Neural cell (in vitro differentiated cells): ENCODE results near the gene TMEM9. TPM values are rescaled to one million over a fixed set of nuclear protein-coding genes. Genes with fewer than 3 reads are reported as not detected.

Experiments used
- H2AFZ ChIP-seq: fragments of 200-600, 300-800 bp; sonication (generic), shearing (Covaris generic); 2 replicates; pipeline ENCODE4 v1.6.0; 2014; ENCODE audit warnings: low read depth, mild to moderate bottlenecking, antibody characterized with exemption, low read length, moderate library complexity
- H3F3A ChIP-seq: fragments of 200-600 bp; shearing (Covaris generic); 2 replicates; pipeline ENCODE4 v1.6.1; 2016; ENCODE audit warnings: mild to moderate bottlenecking, moderate library complexity, mixed read lengths, antibody characterized with exemption, low read length; ENCODE audit not compliant: insufficient read depth, poor library complexity, severe bottlenecking
- H3K27ac ChIP-seq: fragments of 200-600, 300-800 bp; sonication (generic), shearing (Covaris generic); 2 replicates; pipeline ENCODE4 v1.5.1; 2014; ENCODE audit warnings: mild to moderate bottlenecking, low read length, moderate library complexity
- H3K27me3 ChIP-seq: fragments of 300-800, 200-600 bp; sonication (generic), shearing (Covaris generic); 2 replicates; pipeline ENCODE4 v1.6.0; 2014; ENCODE audit warnings: mild to moderate bottlenecking, low read depth, low read length, moderate library complexity; ENCODE audit not compliant: insufficient read depth
- H3K36me3 ChIP-seq: fragments of 300-800, 200-600 bp; sonication (generic), shearing (Covaris generic); 2 replicates; pipeline ENCODE4 v1.5.1; 2014; ENCODE audit warnings: mild to moderate bottlenecking, antibody characterized with exemption, low read length, moderate library complexity; ENCODE audit not compliant: insufficient read depth
- H3K4me2 ChIP-seq: fragments of 300-800, 200-600 bp; sonication (generic), shearing (Covaris generic); 2 replicates; pipeline ENCODE4 v1.6.0; 2014; ENCODE audit warnings: mild to moderate bottlenecking, low read length
- H3K4me3 ChIP-seq: fragments of 300-800, 200-600 bp; sonication (generic), shearing (Covaris generic); 2 replicates; pipeline ENCODE4 v1.5.1; 2014; ENCODE audit warnings: mild to moderate bottlenecking, low read length, moderate library complexity
- H3K79me2 ChIP-seq: fragments of 200-600 bp; shearing (Covaris generic); replicated peaks from 2 replicates; pipeline ENCODE4 v1.6.0; 2014; ENCODE audit warnings: mild to moderate bottlenecking, low read length, moderate library complexity; ENCODE audit not compliant: insufficient read depth
- H3K9ac ChIP-seq: fragments of 300-800, 200-600 bp; sonication (generic), shearing (Covaris generic); 2 replicates; pipeline ENCODE4 v1.6.1; 2016; ENCODE audit warnings: mild to moderate bottlenecking, low read length, mixed read lengths
- H3K9me2 ChIP-seq: fragments of 200-600 bp; shearing (Covaris generic); 2 replicates; pipeline ENCODE4 v1.6.1; 2016; ENCODE audit warnings: mild to moderate bottlenecking, low read length, mixed read lengths; ENCODE audit not compliant: insufficient read depth
- H3K9me3 ChIP-seq: fragments of 200-600, 300-800 bp; sonication (generic), shearing (Covaris generic); 2 replicates; pipeline ENCODE4 v1.6.1; 2016; ENCODE audit warnings: mild to moderate bottlenecking, mixed run types, low read length, moderate library complexity, mixed read lengths
- H4K20me1 ChIP-seq: fragments of 200-600 bp; shearing (Covaris generic); 2 replicates; pipeline ENCODE4 v1.6.1; 2016; ENCODE audit warnings: mild to moderate bottlenecking, mixed run types; ENCODE audit not compliant: insufficient read depth
- CTCF ChIP-seq: fragments of 450-650 bp; IDR thresholded peaks from 2 replicates; pipeline ENCODE4 v1.5.1; 2014; ENCODE audit warnings: antibody characterized with exemption, mild to moderate bottlenecking, moderate library complexity; ENCODE audit not compliant: poor library complexity, severe bottlenecking
- EP300 ChIP-seq: fragments of 450-650 bp; conservative IDR thresholded peaks from 2 replicates; pipeline ENCODE4 v1.6.1; 2014; ENCODE audit warnings: antibody characterized with exemption, mild to moderate bottlenecking, moderate library complexity; ENCODE audit not compliant: poor library complexity, severe bottlenecking
- EZH2 ChIP-seq: fragments of 200-600, 300-800 bp; shearing (Covaris generic), sonication (generic); IDR thresholded peaks from 2 replicates; pipeline ENCODE4 v1.6.1; 2014; ENCODE audit warnings: antibody characterized with exemption, low read length, borderline replicate concordance, mild to moderate bottlenecking; ENCODE audit not compliant: insufficient read depth, poor library complexity, severe bottlenecking
- MXI1 ChIP-seq: fragments of 450-650 bp; conservative IDR thresholded peaks from 2 replicates; pipeline ENCODE4 v1.6.1; 2014; ENCODE audit warnings: antibody characterized with exemption, mild to moderate bottlenecking; ENCODE audit not compliant: poor library complexity, severe bottlenecking
- POLR2AphosphoS5 ChIP-seq: IDR thresholded peaks from 2 replicates; pipeline ENCODE4 v1.6.1; 2012
- RAD21 ChIP-seq: fragments of 450-650 bp; conservative IDR thresholded peaks from 2 replicates; pipeline ENCODE4 v1.6.1; 2014; ENCODE audit warnings: antibody characterized with exemption, mild to moderate bottlenecking, moderate library complexity
- REST ChIP-seq: IDR thresholded peaks from 2 replicates; pipeline ENCODE4 v1.6.1; 2012; ENCODE audit warnings: borderline replicate concordance
- SMC3 ChIP-seq: fragments of 450-650 bp; conservative IDR thresholded peaks from 2 replicates; pipeline ENCODE4 v1.6.1; 2014; ENCODE audit warnings: antibody characterized with exemption, mild to moderate bottlenecking, moderate library complexity; ENCODE audit not compliant: poor library complexity
- TAF1 ChIP-seq: IDR thresholded peaks from 2 replicates; pipeline ENCODE4 v1.6.1; 2012; ENCODE audit warnings: low read depth
- polyA plus RNA-seq: library from polyadenylated mRNA; depleted of rRNA; stranded (reverse); fragments of >200 nt; gene quantifications from 2 replicates; pipeline ENCODE4 v1.2.3, GENCODE V29; 2014

TMEM9 gene
- polyA plus RNA-seq, 1 donor from 2014 or later: 182 TPM

- TF ChIP-seq REST: no peak
- TF ChIP-seq SMC3: no peak
- no peak for TF ChIP-seq RAD21
- no peak for TF ChIP-seq EP300
- TF ChIP-seq CTCF: no peak
- TF ChIP-seq TAF1: no peak
- TF ChIP-seq MXI1: no peak
- no peak for TF ChIP-seq EZH2
- Histone ChIP-seq H2AFZ (no peak overlapping the region), H3F3A (no peaks in the 10 kb centered on the region), H3K9me3 (no peaks in the 10 kb centered on the region), H3K27ac (no peak overlapping the region), H3K79me2 (no peaks in the 10 kb centered on the region), H3K4me3 (no peak overlapping the region), H3K9ac (no peak overlapping the region), H3K27me3 (no peaks in the 10 kb centered on the region), H3K9me2 (no peaks in the 10 kb centered on the region), H3K36me3 (no peaks in the 10 kb centered on the region), H4K20me1 (no peaks in the 10 kb centered on the region), H3K4me2 (no peak overlapping the region)
Observed at GRCh38 chr1:201138311-201138840, 15.9 kb downstream of the TMEM9 start.

GRCh38 chr1:201137579-201138310, 16.5 kb downstream of the TMEM9 start:
- no peaks in the 10 kb centered on the region for H3K36me3 ChIP-seq
- no peak overlapping the region for H2AFZ ChIP-seq
- H3K27me3 ChIP-seq: no peaks in the 10 kb centered on the region
- H3F3A ChIP-seq: no peaks in the 10 kb centered on the region
- H3K9me3 ChIP-seq: no peaks in the 10 kb centered on the region
- TF ChIP-seq RAD21: no peak
- no peak for TF ChIP-seq REST
- no peak for TF ChIP-seq CTCF
- no peak for TF ChIP-seq TAF1
- no peak for TF ChIP-seq EP300
- no peak for TF ChIP-seq MXI1
- no peak for TF ChIP-seq POLR2AphosphoS5
- no peak for TF ChIP-seq EZH2
- no peak for TF ChIP-seq SMC3
- no peaks in the 10 kb centered on the region for H3K9me2 ChIP-seq
- no peak overlapping the region for H3K4me2 ChIP-seq
- H3K9ac ChIP-seq: no peak overlapping the region
- no peaks in the 10 kb centered on the region for H3K79me2 ChIP-seq
- H3K4me3 ChIP-seq: no peak overlapping the region
- no peaks in the 10 kb centered on the region for H4K20me1 ChIP-seq
- H3K27ac ChIP-seq: no peak overlapping the region
